Measurements from ENCODE around the gene SSR3.

DNA sequence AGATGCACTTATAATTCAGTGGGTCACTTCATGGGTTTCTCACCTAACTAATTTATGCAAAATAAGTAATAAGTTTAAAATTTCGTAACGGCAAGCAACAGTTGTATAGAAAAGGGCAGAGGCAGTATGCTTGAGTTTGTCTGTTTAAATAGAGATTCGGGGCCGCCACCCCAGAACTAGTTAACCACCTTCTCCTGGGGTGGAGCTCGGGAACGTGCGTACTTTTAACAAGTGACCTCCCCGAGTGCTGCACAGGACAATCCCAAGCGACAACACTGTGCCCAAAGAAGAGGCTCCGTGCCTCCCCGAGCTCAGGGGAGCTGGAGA is 439 bp downstream of the SSR3 start:
- TF ChIP-seq CTCF (conservative IDR thresholded peaks at IDR 0.05 in 1 of 2, IDR thresholded peaks at IDR 0.05 in 1 of 2; ENCODE audit: extremely low read depth in 1 of 2, insufficient read depth in 1 of 2, low read depth in 1 of 2, low read length in 2 of 2): no peak
- TF ChIP-seq EZH2 (IDR thresholded peaks at IDR 0.05; ENCODE audit: borderline replicate concordance, low read length): no peak
